MM.1S (cell line): ENCODE results near the gene SEC24D.

Experiments used
- CTCF ChIP-seq: fragments of 300-600 bp; sonication (generic); IDR thresholded peaks from 2 replicates; pipeline ENCODE4 v1.5.1; 2016; ENCODE audit warnings: antibody characterized with exemption, low read length, mixed read lengths
- EZH2 ChIP-seq: fragments of 300-600 bp; sonication (generic); optimal IDR thresholded peaks from 2 replicates; pipeline ENCODE3; 2017; ENCODE audit warnings: low read depth, mild to moderate bottlenecking, antibody characterized with exemption, low read length, mixed read lengths
- EZH2phosphoT487 ChIP-seq: fragments of 300-600 bp; sonication (generic); IDR thresholded peaks from 2 replicates; pipeline ENCODE4 v1.6.1; 2018; ENCODE audit warnings: antibody characterized with exemption, low read length

- TF ChIP-seq CTCF, result no peak
- no peak for TF ChIP-seq EZH2phosphoT487
- no peak for TF ChIP-seq EZH2
These were observed 21.0 kb downstream of the SEC24D start for GRCh38 chr4:118814891-118815290.
